Esophagus muscularis mucosa (tissue), 4 donors: Measurements from ENCODE around the gene PAX3. TPM values are rescaled to one million over a fixed set of nuclear protein-coding genes. Genes with fewer than 3 reads are reported as not detected.

ENCODE experiments used
- DNase-seq: peaks from one replicate; pipeline ENCODE4 v3.0.0-alpha.2; 2017; ENCODE audit errors: extremely low spot score
- H3K27ac ChIP-seq, 4 donors: fragments of 200-600 bp; sonication (generic); replicated peaks in 1 of 4; 1 replicate in 3 of 4; 2 replicates in 1 of 4; pipeline ENCODE4 v1.5.1; 2016 to 2019; ENCODE audit warnings: mild to moderate bottlenecking in 1 of 4
- H3K27me3 ChIP-seq, 4 donors: fragments of 200-600 bp; sonication (generic); one replicate each; pipeline versions ENCODE4 v1.5.1 to v1.6.0; 2016 to 2019
- H3K36me3 ChIP-seq, 4 donors: fragments of 200-600 bp; sonication (generic); one replicate each; pipeline ENCODE4 v1.5.1; 2016 to 2019
- H3K4me1 ChIP-seq, 4 donors: fragments of 200-600 bp; sonication (generic); one replicate each; pipeline ENCODE4 v1.5.1; 2016 to 2019
- H3K4me3 ChIP-seq, 4 donors: fragments of 200-600 bp; sonication (generic); 1 replicate in 2 of 4; 2 replicates in 2 of 4; pipeline ENCODE4 v1.5.1; 2016 to 2019; ENCODE audit warnings: mild to moderate bottlenecking in 4 of 4, moderate library complexity in 1 of 4
- H3K9me3 ChIP-seq, 4 donors: fragments of 200-600 bp; sonication (generic); 1 replicate in 3 of 4; 2 replicates in 1 of 4; pipeline ENCODE4 v1.5.1; 2016 to 2019
- EP300 ChIP-seq: sonication (generic); formaldehyde crosslinking; IDR thresholded peaks from one replicate; pipeline ENCODE4 v1.6.1; 2017; ENCODE audit warnings: antibody characterized with exemption
- POLR2A ChIP-seq: fragments of 450-650 bp; IDR thresholded peaks from one replicate; pipeline ENCODE4 v1.6.1; 2017; ENCODE audit warnings: antibody characterized with exemption, moderate library complexity, mild to moderate bottlenecking, low read depth
- POLR2AphosphoS5 ChIP-seq, 2 donors: sonication (generic); formaldehyde crosslinking; IDR thresholded peaks; one replicate each; pipeline ENCODE4 v1.6.1; 2017; ENCODE audit warnings: antibody characterized with exemption in 2 of 2
- WGBS: methylation state at CpG from one replicate; pipeline ENCODE4 v1.1.5; 2018; 5-methylcytosine and 5-hydroxymethylcytosine counted together
- intact Hi-C: fragments of 100-400 bp; cut with DNase I; formaldehyde crosslinking; loops from one replicate; pipeline ENCODE4 v1.15.1; 2023
- total RNA-seq, 4 donors: library from RNA; depleted of rRNA; stranded (reverse); fragments of >200 nt; gene quantifications; one replicate each; pipeline versions ENCODE4 v1.1.0 to v1.2.1, GENCODE V29; 2016
- TF ChIP-seq, protein P1 (sequence below), 3 experiments: fragments of 200-600 bp in 2 of 3; fragments of 450-650 bp in 1 of 3; sonication (generic) in 2 of 3; IDR thresholded peaks; one replicate each; pipeline ENCODE4 v1.5.1; 2017 to 2019; ENCODE audit warnings: antibody characterized with exemption in 3 of 3, mild to moderate bottlenecking in 2 of 3, moderate library complexity in 1 of 3

Gene PAX3
- total RNA-seq, 4 donors from 2014 or later: not detected

DNA sequence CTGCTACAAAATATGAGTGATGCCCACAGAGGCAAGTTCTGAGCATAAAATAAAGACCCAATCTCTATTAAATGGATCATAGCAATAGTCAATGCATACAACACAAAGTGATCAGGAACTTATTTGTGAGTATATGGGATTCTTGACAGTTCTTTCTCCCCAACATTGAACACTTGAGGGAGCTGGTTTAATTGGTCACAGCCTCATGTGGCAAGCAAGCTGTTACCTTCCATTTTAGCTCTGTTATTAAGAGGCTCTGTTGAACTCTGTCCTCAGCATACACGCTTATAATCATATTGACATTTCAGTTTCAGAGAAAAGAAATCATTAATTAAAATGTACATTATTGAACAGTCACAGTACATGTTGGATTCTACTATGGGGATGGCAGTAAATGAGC is 37.6 kb upstream of the PAX3 start:
- Histone ChIP-seq H3K36me3 (no peaks in the 10 kb centered on the region), H3K4me3 (no peak overlapping the region), H3K27ac (no peak overlapping the region), H3K27me3 (no peaks in the 10 kb centered on the region), H3K4me1 (no peaks in the 10 kb centered on the region), H3K9me3 (peaks cover 0 to 15% (median 7%) of the 10 kb centered on the region in 4 donors)
- intact Hi-C loops: no loop called here
- no peak for TF ChIP-seq EP300
- no peak for TF ChIP-seq POLR2AphosphoS5 (IDR thresholded peaks at IDR 0.05)
- TF ChIP-seq, protein P1, sequence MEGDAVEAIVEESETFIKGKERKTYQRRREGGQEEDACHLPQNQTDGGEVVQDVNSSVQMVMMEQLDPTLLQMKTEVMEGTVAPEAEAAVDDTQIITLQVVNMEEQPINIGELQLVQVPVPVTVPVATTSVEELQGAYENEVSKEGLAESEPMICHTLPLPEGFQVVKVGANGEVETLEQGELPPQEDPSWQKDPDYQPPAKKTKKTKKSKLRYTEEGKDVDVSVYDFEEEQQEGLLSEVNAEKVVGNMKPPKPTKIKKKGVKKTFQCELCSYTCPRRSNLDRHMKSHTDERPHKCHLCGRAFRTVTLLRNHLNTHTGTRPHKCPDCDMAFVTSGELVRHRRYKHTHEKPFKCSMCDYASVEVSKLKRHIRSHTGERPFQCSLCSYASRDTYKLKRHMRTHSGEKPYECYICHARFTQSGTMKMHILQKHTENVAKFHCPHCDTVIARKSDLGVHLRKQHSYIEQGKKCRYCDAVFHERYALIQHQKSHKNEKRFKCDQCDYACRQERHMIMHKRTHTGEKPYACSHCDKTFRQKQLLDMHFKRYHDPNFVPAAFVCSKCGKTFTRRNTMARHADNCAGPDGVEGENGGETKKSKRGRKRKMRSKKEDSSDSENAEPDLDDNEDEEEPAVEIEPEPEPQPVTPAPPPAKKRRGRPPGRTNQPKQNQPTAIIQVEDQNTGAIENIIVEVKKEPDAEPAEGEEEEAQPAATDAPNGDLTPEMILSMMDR (IDR thresholded peaks at IDR 0.05): no peak
- no peak for TF ChIP-seq POLR2A
- no peak for DNase-seq
- 69% methylated on average over 1 of the region's 1 CpG for WGBS

DNA sequence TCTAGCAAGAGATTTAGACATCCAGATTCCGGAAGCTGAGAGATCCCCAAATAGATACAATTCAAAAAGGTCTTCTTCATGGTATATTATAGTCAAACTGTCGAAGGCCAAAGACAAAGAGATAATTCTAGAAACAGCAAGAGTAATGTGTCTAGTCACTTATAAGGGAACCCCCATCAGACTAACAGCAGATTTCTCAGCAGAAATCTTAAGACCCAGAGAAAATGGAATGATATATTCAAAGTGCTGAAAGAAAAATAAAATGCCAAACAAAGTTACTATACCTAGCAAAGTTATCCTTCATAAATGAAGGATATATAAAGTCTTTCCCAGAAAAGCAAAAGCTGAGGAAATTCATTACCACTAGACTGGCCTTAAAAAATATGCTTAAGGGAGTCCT is 36.1 kb upstream of the PAX3 start:
- H3K27me3 ChIP-seq: no peaks in the 10 kb centered on the region
- no peaks in the 10 kb centered on the region for H3K36me3 ChIP-seq
- peaks cover 0 to 16% (median 8%) of the 10 kb centered on the region in 4 donors for H3K9me3 ChIP-seq
- WGBS: 92% methylated on average over 2 of the region's 2 CpGs
- TF ChIP-seq, protein P1 (IDR thresholded peaks at IDR 0.05): no peak
- TF ChIP-seq EP300 (no peak), POLR2AphosphoS5 (IDR thresholded peaks at IDR 0.05) (no peak), POLR2A (no peak)
- no peak overlapping the region for H3K27ac ChIP-seq
- intact Hi-C loops: no loop called here
- no peak for DNase-seq
- no peak overlapping the region for H3K4me3 ChIP-seq
- H3K4me1 ChIP-seq: no peaks in the 10 kb centered on the region

DNA sequence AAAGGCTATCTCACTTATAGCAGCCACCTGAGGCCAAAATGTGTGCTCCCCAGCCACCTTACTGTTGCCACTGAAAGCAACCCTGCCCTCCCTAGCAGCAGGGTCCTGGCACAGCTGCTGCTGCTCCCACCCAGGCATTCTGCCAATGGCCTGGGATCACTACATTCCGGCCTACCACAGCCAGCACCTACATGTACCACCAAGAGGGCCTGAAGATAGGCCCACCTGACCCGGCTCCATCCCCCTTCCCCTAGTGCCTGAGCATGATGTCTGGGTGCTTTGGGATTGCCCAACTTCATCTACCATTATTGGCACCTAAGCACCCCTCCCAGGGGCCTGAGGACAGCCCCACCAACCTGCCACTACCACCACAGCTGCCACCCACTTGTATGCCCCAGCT is 34.6 kb upstream of the PAX3 start:
- DNase-seq: no peak
- WGBS: 91% methylated on average over 2 of the region's 2 CpGs
- TF ChIP-seq, protein P1 (IDR thresholded peaks at IDR 0.05): no peak
- TF ChIP-seq POLR2AphosphoS5 (IDR thresholded peaks at IDR 0.05) (no peak), EP300 (no peak), POLR2A (no peak)

DNA sequence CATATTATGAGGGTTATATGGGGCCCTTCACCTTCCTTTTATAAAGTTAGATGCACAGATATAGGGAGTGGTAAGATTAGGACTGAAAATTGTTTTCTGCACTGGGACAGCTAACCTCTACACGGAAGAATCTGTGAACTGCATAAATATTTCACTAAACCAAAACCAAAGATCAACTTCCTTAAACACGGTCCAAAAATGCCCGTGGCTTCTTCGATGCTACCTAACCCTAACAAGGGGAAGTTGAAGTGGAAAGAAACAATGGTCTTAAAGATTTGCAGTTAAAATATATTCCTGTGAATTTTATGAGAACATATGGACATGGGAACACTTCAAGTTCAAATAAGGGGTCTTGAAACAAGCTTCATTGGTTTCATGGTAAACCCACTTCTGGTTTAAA is 33.3 kb upstream of the PAX3 start:
- Histone ChIP-seq H3K27ac (no peak overlapping the region), H3K27me3 (no peaks in the 10 kb centered on the region), H3K4me3 (no peak overlapping the region), H3K36me3 (no peaks in the 10 kb centered on the region), H3K9me3 (peaks cover 0 to 20% (median 12%) of the 10 kb centered on the region in 4 donors), H3K4me1 (no peaks in the 10 kb centered on the region)
- intact Hi-C loops: no loop called here
- DNase-seq: no peak
- WGBS: 71% methylated on average over 4 of the region's 4 CpGs
- no peak for TF ChIP-seq POLR2A
- TF ChIP-seq, protein P1 (IDR thresholded peaks at IDR 0.05): no peak
- no peak for TF ChIP-seq POLR2AphosphoS5 (IDR thresholded peaks at IDR 0.05)
- no peak for TF ChIP-seq EP300

More for the DNA sequence above, 34.6 kb upstream of the PAX3 start:
- no peaks in the 10 kb centered on the region for H3K4me1 ChIP-seq
- no peak overlapping the region for H3K27ac ChIP-seq
- no peak overlapping the region for H3K4me3 ChIP-seq
- no peaks in the 10 kb centered on the region for H3K27me3 ChIP-seq
- intact Hi-C loops: no loop called here
- peaks cover 0 to 20% (median 12%) of the 10 kb centered on the region in 4 donors for H3K9me3 ChIP-seq
- no peaks in the 10 kb centered on the region for H3K36me3 ChIP-seq

DNA sequence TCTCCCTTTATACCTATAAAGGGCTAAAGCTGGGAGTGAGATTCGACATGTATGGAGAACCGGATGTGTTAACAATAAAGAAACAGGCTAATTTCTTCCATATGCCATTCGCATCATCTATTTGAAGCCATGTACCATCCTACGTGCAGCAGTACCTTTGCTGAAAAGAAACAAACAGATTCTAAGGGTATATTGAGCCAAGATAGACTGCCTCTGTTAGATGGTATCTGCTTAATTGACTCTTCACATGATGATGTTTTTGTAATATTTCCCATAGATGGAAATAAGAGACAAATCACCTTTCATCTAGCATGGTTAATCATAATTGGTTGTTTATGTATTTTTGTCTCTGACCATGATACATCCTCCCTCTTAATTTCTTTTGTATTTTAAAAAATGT is 32.1 kb upstream of the PAX3 start:
- TF ChIP-seq POLR2A: no peak
- TF ChIP-seq POLR2AphosphoS5 (IDR thresholded peaks at IDR 0.05): no peak
- no peak for TF ChIP-seq EP300
- TF ChIP-seq, protein P1 (IDR thresholded peaks at IDR 0.05): no peak
- WGBS: 79% methylated on average over 4 of the region's 4 CpGs
- no peaks in the 10 kb centered on the region for H3K36me3 ChIP-seq
- no peaks in the 10 kb centered on the region for H3K4me1 ChIP-seq
- no peaks in the 10 kb centered on the region for H3K27me3 ChIP-seq
- no peak for DNase-seq
- intact Hi-C loops: no loop called here
- H3K4me3 ChIP-seq: no peak overlapping the region
- H3K27ac ChIP-seq: no peak overlapping the region
- peaks cover 0 to 20% (median 12%) of the 10 kb centered on the region in 4 donors for H3K9me3 ChIP-seq
